GM20000 (cell line): ENCODE measurements around the gene GALNT15.

ENCODE experiments used
- DNase-seq: peaks from one replicate; pipeline ENCODE4 v3.0.0; 2012; ENCODE audit warnings: low spot score
- TF ChIP-seq, protein P1 (sequence below): IDR thresholded peaks from 2 replicates; pipeline ENCODE4 v1.5.1; 2012; ENCODE audit warnings: mild to moderate bottlenecking, control low read depth; ENCODE audit errors: extremely low read depth, missing control alignments

GALNT15 gene

DNA sequence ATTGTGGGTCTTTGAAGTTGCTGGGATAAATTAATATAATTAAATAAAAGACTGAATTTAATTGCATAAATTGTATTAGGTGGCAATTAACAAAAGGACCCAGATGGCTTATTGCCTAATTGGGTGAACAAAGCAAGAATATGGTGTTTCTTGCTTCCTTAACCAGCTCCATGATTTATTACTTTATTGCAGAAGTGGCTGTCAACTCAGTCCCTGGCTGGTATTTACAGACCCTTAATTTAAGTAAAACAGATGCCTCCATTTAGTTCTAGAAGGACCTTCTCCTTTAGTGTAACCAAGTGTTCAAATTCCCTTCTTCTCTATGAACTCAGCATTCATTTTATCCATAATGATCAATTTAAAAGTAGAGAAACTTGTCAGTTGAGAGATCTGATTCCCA, 55.2 kb downstream of the GALNT15 start:
- no peak for DNase-seq
- TF ChIP-seq, protein P1, sequence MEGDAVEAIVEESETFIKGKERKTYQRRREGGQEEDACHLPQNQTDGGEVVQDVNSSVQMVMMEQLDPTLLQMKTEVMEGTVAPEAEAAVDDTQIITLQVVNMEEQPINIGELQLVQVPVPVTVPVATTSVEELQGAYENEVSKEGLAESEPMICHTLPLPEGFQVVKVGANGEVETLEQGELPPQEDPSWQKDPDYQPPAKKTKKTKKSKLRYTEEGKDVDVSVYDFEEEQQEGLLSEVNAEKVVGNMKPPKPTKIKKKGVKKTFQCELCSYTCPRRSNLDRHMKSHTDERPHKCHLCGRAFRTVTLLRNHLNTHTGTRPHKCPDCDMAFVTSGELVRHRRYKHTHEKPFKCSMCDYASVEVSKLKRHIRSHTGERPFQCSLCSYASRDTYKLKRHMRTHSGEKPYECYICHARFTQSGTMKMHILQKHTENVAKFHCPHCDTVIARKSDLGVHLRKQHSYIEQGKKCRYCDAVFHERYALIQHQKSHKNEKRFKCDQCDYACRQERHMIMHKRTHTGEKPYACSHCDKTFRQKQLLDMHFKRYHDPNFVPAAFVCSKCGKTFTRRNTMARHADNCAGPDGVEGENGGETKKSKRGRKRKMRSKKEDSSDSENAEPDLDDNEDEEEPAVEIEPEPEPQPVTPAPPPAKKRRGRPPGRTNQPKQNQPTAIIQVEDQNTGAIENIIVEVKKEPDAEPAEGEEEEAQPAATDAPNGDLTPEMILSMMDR, result no peak

- no peak for DNase-seq
- TF ChIP-seq, protein P1, result no peak
Observed at GRCh38 chr3:16231983-16232382, 57.5 kb downstream of the GALNT15 start.

- DNase-seq, result no peak
- TF ChIP-seq, protein P1, result no peak
Observed at GRCh38 chr3:16233806-16234205, 59.3 kb downstream of the GALNT15 start.

DNA sequence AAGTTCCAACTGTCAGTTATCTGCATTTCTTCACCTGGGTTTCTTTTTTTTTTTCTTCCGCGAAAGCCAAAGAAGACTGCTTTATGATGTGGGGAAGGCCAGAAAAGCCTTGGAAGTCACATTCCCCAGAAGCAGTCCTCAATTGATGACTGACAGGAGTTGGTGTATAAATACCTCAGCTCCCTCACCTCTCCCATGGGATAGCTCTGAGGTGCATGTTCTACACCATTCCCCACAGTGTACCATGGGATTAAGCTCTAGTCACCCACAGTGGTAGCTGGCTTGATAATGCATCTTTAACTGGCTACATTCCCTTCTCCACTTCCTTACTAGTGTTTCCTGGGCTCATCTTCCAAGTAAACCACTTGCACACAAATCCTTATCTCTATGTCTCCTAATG, 59.8 kb downstream of the GALNT15 start:
- DNase-seq, result no peak
- TF ChIP-seq, protein P1, result no peak

GRCh38 chr3:16236030-16236639, 61.7 kb downstream of the GALNT15 start:
- TF ChIP-seq, protein P1, result no peak
- no peak for DNase-seq

DNA sequence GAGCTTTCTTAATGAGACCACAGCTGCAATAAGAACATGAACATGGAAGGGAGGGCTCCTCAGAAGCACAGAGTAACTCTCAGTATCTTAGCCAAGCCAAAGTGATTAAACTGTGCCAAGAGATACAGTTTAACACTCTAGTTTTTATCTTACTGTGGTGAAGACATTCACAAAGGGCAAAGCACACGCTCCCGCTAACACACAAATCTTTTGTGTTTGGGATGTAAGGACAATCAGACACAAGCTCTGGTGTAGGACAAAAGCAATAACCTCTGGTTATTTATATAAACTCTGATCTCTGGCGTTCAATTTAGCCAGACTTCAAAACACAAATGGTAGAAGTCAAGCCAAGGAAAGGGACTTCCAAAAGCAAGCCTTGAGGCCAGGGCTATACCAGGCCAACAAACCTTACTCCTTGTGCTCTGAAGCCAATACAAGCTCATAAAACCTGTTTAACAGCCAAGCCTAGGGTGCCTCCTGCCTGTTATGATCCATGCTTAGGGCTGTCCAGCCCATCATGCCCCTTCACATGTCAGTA, 62.4 kb downstream of the GALNT15 start:
- TF ChIP-seq, protein P1, result no peak
- no peak for DNase-seq

GRCh38 chr3:16239086-16239770, 64.7 kb downstream of the GALNT15 start:
- TF ChIP-seq, protein P1, result no peak
- no peak for DNase-seq
